Cardiac muscle cell (in vitro differentiated cells and primary cell): ENCODE results near the gene LMF2. TPM values are rescaled to one million over a fixed set of nuclear protein-coding genes. Genes with fewer than 3 reads are reported as not detected.
"Not testable (repeated sequence)": the region's sequence is repeated elsewhere in the genome, so short reads cannot be mapped to it uniquely, and the experiment has no call there.

Source experiments
- DNase-seq, 2 donors: peaks; one replicate each; pipeline versions ENCODE4 v3.0.0 to v3.0.0-alpha.2; 2010 to 2017; ENCODE audit warnings: low read depth in 1 of 2, low spot score in 1 of 2
- H3K27ac ChIP-seq: fragments of 200-600 bp; sonication (generic); 2 replicates; pipeline ENCODE4 v1.5.1; 2016
- H3K27me3 ChIP-seq: fragments of 200-600 bp; sonication (generic); 2 replicates; pipeline ENCODE4 v1.6.0; 2016; ENCODE audit warnings: control low read depth
- H3K36me3 ChIP-seq: fragments of 200-600 bp; sonication (generic); 2 replicates; pipeline ENCODE4 v1.5.1; 2016; ENCODE audit warnings: control low read depth
- H3K4me1 ChIP-seq: fragments of 200-600 bp; sonication (generic); 2 replicates; pipeline ENCODE4 v1.8.1; 2017; ENCODE audit warnings: low read depth, mild to moderate bottlenecking, mixed run types
- H3K4me3 ChIP-seq: fragments of 200-600 bp; sonication (generic); 2 replicates; pipeline ENCODE4 v1.5.1; 2016; ENCODE audit warnings: mild to moderate bottlenecking
- H3K9me3 ChIP-seq: fragments of 200-600 bp; sonication (generic); 2 replicates; pipeline ENCODE4 v1.5.1; 2017; ENCODE audit warnings: low read depth, mild to moderate bottlenecking, control low read depth
- CTCF ChIP-seq: IDR thresholded peaks from 2 replicates; pipeline ENCODE4 v1.5.1; 2012; ENCODE audit warnings: low read depth, mild to moderate bottlenecking, low read length
- polyA plus RNA-seq: library from polyadenylated mRNA; unstranded; fragments of >200 nt; fragmentation: Nextera tagmentation; extraction: Ambion mirVana; gene quantifications from 2 replicates; pipeline ENCODE4 v1.2.1, GENCODE V29; 2016
- total RNA-seq: library from RNA; depleted of rRNA; stranded (reverse); fragments of >200 nt; gene quantifications from 2 replicates; pipeline ENCODE4 v1.2.3, GENCODE V29; 2016

The LMF2 gene
- total and polyA plus RNA-seq, 2 experiments from 2014 or later = 82.9 to 91.7 TPM

GRCh38 chr22:50545522-50546325 lies 38.2 kb upstream of the LMF2 start, which contains the start of gene KLHDC7B:
Gene KLHDC7B, plus strand, starts transcription at chr22:50545899. Its CDS starts 345 bp downstream, at chr22:50546244.
- H3K27ac ChIP-seq = no peak within 1 kb of the TSS
- H3K4me1 ChIP-seq = peaks cover 6% of the 10 kb centered on the region
- DNase-seq = no peak
- H3K9me3 ChIP-seq = no peaks in the 10 kb centered on the region
- no peaks in the 10 kb centered on the region for H3K36me3 ChIP-seq
- H3K27me3 ChIP-seq = peaks cover 7% of the 10 kb centered on the region
- TF ChIP-seq CTCF = peak; percentile 17
- no peak within 1 kb of the TSS for H3K4me3 ChIP-seq

- Histone ChIP-seq H3K4me1 (peaks cover 6% of the 10 kb centered on the region), H3K27ac (no peak overlapping the region), H3K27me3 (peaks cover 7% of the 10 kb centered on the region), H3K4me3 (no peak overlapping the region), H3K9me3 (no peaks in the 10 kb centered on the region), H3K36me3 (no peaks in the 10 kb centered on the region)
- TF ChIP-seq CTCF = no peak
- no peak for DNase-seq
These were observed 37.3 kb upstream of the LMF2 start for GRCh38 chr22:50544746-50545253.

GRCh38 chr22:50544078-50544745 lies 36.7 kb upstream of the LMF2 start:
- Histone ChIP-seq H3K4me1 (peaks cover 9% of the 10 kb centered on the region), H3K4me3 (no peak overlapping the region), H3K36me3 (no peaks in the 10 kb centered on the region), H3K9me3 (no peaks in the 10 kb centered on the region), H3K27ac (no peak overlapping the region), H3K27me3 (peaks cover 7% of the 10 kb centered on the region)
- TF ChIP-seq CTCF = peak; percentile 68
- DNase-seq = peak; percentile 77 to 84

GRCh38 chr22:50542416-50542927 lies 35.0 kb upstream of the LMF2 start:
- DNase-seq = no peak
- Histone ChIP-seq H3K36me3 (no peaks in the 10 kb centered on the region), H3K4me3 (no peak overlapping the region), H3K4me1 (peaks cover 12% of the 10 kb centered on the region), H3K9me3 (no peaks in the 10 kb centered on the region), H3K27ac (no peak overlapping the region), H3K27me3 (peaks cover 7% of the 10 kb centered on the region)
- no peak for TF ChIP-seq CTCF

- H3K4me3 ChIP-seq, H3K36me3 ChIP-seq, H3K27me3 ChIP-seq, H3K9me3 ChIP-seq, H3K27ac ChIP-seq: not testable (repeated sequence)
- DNase-seq = peak in 1 of 2 donors; percentile 85
- peaks cover 12% of the 10 kb centered on the region for H3K4me1 ChIP-seq
These were observed 34.1 kb upstream of the LMF2 start for GRCh38 chr22:50541667-50542026.
